GM12801 (cell line): ENCODE measurements around the gene PARD3B.

Experiments used
- CTCF ChIP-seq: IDR thresholded peaks from one replicate; pipeline ENCODE4 v1.5.1; 2011; ENCODE audit warnings: control low read depth; ENCODE audit not compliant: insufficient read length; ENCODE audit errors: extremely low read depth

PARD3B gene

GRCh38 chr2:205402011-205402410 lies 856.7 kb downstream of the PARD3B start:
- no peak for TF ChIP-seq CTCF

GRCh38 chr2:205403244-205403825 lies 858.1 kb downstream of the PARD3B start:
- no peak for TF ChIP-seq CTCF

GRCh38 chr2:205405194-205405593 lies 859.9 kb downstream of the PARD3B start:
- no peak for TF ChIP-seq CTCF

- TF ChIP-seq CTCF, result no peak
These were observed 860.5 kb downstream of the PARD3B start for GRCh38 chr2:205405752-205406151.

- no peak for TF ChIP-seq CTCF
These were observed 862.7 kb downstream of the PARD3B start for GRCh38 chr2:205407984-205408383.

- TF ChIP-seq CTCF, result no peak
These were observed 863.4 kb downstream of the PARD3B start for GRCh38 chr2:205408696-205409095.

- no peak for TF ChIP-seq CTCF
These were observed 864.1 kb downstream of the PARD3B start for GRCh38 chr2:205409411-205409810.
